Amniotic stem cell (primary cell): ENCODE data around the gene THAP12.
"Not testable (repeated sequence)": the region's sequence is repeated elsewhere in the genome, so short reads cannot be mapped to it uniquely, and the experiment has no call there.

Experiments used
- DNase-seq: peaks from one replicate; lab custom pipeline; 2025; lab: John Stamatoyannopoulos, UW

The THAP12 gene

DNA sequence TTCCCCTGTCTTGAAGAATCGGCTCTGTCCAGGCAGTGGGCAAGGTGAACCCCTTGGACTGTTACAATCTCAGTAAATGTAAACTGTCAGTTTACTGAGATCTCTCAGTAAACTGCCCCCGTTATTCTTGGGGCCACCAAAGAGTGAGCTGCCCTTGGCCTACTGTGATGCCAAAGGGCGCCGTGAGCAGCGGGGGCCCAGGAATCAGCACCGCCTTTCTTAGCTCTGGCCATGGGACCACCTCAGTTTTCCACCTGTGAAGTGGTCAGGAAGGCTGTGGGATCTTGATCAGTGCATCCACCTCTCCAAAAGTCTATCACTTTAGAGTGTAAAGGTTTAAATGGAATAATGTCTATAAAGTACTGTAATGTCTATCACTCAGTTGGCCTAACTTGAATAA, 57.1 kb downstream of the THAP12 start:
- no peak for DNase-seq

DNA sequence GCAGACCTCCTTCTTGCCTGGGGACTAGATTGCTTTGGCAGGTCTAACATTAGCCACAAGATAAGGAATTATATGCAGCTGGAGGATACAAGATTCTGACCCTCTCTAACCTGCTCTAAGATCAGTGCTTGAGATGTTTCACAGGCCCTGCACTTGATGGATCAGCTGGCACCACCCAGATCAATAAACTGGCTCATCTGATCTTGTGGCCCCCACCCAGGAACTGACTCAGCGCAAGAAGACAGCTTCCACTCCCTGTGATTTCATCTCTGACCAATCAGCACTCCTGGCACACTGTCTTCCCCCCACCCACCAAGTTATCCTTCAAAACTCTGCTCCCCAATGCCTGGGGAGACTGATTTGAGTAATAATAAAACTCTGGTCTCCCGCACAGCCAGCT, 57.6 kb downstream of the THAP12 start:
- not testable (repeated sequence) for DNase-seq

DNA sequence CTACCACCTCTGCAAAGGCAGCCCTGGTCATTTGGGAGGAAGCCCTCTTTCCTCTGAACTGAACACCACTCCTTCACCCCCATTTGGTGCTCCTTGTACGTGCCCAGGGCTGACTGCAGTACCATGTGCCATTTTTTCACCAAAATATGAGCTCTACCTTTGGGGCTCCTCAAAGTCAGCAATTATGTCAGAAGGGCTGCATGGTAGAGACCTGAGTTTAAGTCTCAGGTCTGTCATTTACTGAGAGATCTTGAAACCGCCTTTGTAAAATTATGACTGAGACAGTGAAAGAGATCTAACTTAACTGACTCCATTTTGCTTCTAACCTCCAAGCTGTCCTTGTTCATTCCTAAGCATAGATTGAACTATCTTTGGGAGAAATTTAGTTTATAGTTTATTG, 58.0 kb downstream of the THAP12 start:
- DNase-seq: no peak

DNA sequence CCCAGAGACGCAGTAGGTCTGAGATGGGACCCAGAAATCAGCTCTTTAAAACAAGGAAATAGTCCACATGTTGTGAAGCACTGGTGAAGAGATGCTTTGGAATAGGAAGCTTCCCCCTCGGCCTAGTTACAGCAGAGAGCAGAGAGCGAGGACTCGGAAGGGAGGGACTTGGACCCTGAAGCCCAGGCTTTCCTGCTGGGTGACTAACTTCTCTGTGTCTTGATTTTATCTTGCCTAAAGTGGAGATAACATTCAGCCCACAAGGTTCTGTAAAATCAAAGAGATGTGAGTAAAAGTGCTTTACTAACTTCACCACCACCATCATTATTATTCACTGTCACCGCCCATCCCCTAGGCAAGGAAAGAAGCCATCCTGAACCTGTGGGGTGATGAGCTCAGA, 58.4 kb downstream of the THAP12 start:
- DNase-seq: no peak

DNA sequence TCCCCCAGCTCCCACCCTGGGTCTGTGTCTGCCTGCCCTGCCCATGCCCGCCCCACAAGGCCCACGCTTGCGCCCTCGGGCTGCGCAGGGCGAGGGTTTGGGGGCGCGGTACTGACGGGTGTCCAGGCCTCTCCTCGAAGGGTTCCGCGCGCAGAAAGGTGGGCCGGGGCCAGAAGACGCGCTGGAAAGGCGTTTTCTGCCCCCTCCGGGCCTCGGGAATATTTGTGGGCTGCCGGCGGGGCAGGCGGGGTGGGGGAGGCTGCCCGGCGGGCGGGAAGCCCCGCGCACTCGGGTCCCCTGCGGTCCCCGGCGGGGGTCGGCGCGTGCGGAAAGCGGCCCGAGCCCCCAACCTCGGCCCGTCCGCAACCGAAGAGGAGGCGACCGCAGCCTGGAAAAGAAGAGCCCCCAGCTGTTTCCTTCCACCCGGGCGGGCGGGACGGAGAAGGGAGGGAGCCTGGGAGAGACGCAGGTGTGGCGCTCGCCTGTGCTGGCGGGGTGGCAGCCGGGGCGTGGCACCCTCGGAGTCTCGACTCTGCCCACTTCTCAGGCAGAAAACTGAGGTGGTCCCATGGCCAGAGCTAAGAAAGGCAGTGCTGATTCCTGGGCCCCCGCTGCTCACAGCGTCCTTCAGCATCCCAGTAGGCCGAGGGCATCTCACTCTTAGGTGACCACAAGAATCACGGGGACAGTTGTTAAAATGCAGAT, 59.0 kb downstream of the THAP12 start:
- no peak for DNase-seq

DNA sequence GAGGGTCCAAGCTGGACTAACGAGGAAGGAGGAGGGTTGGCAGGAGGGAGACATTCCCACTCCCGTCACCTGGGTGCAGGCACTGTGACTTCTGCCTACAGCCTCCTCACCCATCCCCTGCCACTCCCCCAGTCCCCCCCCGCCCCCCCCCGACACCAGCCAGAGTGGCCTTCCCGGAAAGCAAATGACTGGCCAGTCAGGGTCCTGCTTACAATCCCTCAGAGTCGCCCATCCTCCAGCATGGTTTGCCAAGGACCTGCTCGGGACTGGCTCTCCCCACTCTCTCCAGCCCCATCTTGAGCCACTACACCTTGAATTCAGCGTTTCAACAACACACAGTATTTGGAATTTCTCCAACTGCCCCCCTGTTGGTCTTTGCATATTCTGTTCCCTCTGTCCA, 59.6 kb downstream of the THAP12 start:
- no peak for DNase-seq

DNA sequence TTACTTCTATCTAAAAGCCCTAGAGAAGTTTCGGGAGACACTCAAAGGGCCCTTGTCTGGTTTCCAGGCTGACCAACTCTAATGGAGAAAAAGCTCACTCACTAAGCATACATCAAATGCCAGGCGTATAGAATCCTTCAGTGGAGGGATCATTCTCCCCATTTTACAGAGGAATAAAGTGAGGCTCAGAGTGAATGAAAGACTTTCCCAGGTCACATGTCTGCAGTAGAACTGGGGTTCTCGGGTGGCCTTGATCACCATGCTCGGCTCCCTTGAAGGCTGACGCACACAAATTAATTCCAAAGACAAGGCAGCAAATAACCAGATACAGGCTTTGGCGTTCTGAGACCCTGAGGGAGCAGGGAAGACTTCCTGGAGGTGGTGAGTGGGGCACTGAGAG, 60.0 kb downstream of the THAP12 start:
- DNase-seq: no peak

DNA sequence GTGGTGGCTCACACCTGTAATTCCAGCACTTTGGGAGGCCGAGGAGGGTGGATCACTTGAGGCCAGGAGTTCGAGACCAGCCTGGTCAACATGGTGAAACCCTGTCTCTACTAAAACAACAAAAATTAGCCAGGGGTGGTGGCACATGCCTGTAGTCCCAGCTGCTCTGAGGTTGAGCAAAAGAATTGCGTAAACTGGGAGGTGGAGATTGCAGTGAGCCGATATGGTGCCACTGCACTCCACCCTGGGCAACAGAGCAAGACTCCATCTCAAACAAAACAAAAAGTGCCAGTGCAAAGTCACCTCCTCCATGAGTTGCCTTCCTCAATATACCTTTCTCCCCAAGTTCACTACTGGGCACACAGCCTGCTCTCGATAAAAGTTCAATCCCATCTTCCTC, 61.1 kb downstream of the THAP12 start:
- DNase-seq: not testable (repeated sequence)

DNA sequence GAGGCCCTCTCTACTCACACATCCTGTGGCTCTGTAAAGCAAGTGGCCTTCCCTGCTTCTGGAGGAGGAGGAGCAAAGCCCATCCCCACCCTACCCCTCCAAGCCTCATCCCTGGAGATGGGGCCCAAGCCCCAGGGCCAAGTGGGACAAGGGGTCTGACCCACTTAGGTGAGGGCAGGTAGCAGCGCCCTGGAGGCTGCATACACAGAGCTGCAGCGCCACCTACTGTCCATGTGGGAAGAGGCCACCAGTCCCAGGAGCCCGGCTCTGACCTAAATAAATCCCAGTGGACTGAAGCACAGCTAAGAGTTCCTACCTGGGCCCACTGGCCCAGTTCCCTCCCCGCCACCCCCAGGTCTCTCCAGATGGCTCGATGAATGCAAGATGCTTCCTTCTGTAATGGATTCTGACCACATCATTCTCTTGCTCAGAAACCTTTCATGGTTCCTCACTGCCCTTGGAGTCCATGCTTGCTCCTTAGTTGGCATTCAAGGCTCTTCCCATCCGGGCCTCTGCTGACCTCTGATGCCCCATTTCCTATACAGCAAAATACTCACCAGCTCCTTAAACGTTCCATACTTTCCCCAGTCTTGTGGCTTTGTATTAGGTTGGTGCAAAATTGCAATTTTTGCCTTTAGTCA, 62.1 kb downstream of the THAP12 start:
- DNase-seq: peak; percentile 64

DNA sequence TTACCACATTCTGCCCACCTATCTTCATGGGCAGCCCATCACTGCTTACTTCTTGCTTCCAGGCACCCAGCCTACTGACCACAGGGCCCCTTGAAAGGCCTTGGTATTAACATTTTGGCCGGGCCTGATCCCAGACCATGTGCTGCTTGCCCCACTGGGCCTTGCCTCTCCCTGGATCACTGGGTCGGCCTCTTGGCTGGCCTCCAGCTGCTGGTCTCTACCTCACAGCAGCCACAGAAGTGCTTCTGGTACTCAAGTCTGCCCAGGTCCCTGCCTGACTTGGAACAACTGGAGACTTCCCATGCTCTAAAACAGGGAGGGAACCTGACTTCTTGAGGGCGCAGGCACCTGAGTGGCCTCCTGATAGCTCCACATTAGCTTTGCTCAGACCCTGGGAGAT, 63.6 kb downstream of the THAP12 start:
- DNase-seq: no peak

DNA sequence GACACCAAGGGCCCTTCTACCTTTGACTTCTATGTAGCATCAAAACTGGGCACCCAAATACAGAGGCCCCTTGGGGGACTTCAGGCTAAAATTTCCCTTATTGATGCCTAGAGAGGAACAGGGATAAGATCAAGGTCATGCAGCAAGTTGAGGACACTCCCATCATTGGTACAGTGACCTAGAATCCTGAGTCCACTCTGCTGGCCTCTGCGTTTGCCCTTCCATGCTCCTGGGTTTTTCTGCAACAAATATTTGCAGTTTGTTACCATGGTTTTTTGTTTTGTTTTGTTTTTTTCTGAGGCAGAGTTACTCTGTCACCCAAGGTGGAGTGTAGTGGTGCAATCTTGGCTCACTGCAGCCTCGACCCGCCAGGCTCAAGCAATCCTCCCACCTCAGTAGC, 64.2 kb downstream of the THAP12 start:
- no peak for DNase-seq

DNA sequence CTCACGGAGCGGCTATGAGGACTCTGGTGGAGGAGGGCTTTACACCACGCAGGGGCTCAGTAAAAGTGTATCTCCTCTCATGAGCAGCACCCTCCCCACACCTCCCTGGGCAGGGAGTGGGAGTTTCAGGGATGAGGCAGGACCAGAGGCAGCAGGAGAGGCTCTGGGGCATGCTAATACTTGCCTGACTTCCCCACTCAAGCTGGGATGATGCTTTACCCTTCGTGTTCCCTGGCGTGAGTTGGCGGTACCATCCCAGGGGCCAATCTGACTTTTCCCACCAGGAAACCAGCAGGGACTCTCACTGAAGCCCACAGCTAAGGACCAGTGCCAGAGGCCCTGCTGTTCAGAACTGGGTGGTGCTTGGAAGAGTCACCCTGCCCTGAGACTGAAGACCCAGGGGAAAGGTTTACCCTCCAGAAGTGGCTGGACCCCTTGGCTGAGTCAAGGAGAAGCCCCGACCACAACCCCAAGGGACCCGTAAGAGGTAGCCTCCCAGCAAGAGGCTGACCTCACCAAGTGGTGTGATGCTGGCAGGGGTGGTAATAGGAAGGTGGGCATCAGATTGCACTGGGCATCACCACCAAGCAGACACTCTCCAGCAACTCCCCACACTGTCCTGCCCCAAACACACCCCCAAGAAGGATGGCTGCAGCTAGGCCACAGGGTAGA, 65.6 kb downstream of the THAP12 start:
- no peak for DNase-seq

DNA sequence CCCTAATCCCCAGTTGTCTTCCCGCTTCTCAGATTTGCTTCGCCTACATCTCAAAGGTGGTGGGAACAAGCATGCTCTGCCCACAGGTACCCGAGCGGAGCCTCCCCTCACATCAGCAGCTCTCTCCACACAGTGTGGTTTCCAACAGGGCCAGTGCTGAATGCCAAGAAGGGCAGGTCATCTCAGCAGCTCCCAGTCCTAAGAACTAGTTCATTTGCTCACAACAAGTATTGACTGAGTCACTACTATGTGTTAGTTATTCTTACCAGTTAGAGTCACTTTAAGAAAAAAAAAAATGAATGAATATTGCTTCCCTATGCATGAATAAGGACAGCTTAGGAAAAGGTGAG, 66.2 kb downstream of the THAP12 start:
- no peak for DNase-seq

DNA sequence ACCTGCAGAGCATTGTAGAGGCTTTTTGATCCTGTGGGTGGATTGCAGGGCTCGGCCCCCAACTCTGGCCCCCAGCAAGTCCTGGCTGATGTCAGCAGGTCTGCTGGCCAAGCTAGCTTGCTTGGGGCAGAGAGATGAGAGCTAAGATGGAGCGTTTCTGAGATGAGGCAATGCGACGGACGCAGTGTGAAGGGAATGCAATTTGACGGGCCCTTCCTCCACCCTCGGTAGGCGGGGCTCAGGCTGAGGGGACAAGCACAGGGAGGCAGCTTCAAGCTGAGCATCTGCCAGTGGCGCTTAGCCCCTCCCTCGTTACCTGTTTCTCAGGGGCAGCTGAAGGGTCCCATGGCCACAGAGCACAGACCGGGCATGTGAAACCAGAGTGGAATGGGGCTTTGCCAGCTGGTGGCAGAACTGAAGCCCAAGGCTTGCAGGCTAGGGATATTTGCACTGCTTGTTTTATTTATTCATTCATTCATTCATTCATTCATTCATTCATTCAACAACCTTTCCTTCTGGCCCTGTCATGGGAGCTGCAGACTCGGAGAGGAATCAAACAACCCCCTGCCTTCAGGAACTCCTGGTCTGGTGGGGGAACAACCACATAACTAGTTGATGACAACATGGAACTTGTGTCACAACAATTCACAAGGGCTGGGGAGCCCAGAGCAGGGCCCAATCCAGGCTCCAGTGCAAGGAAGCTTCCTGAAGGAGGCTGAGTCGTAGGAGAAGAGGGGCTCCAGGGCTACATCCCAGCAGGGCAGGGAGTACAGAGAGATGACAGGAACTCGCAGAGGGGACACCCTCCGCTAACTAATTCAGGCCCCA, 66.8 kb downstream of the THAP12 start:
- DNase-seq: no peak

DNA sequence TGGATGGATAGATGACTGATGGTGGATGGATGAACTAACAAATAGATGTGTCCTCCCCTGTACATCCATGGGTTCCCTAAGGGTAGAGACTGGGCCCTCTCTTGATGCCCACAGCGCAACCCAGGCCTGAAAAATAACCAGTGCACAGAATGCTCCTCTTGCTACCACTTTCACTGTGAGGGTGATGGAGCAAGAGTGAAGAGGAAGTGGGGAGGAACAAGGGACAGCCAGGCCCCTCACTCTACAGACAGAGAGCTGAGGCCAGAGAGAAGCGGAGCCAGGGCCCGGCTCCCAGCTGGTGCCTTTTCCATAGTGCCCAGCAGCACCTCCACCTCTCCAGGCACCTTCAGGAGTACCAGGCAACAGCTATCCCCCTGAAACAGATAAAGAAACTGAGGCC, 67.7 kb downstream of the THAP12 start:
- no peak for DNase-seq

DNA sequence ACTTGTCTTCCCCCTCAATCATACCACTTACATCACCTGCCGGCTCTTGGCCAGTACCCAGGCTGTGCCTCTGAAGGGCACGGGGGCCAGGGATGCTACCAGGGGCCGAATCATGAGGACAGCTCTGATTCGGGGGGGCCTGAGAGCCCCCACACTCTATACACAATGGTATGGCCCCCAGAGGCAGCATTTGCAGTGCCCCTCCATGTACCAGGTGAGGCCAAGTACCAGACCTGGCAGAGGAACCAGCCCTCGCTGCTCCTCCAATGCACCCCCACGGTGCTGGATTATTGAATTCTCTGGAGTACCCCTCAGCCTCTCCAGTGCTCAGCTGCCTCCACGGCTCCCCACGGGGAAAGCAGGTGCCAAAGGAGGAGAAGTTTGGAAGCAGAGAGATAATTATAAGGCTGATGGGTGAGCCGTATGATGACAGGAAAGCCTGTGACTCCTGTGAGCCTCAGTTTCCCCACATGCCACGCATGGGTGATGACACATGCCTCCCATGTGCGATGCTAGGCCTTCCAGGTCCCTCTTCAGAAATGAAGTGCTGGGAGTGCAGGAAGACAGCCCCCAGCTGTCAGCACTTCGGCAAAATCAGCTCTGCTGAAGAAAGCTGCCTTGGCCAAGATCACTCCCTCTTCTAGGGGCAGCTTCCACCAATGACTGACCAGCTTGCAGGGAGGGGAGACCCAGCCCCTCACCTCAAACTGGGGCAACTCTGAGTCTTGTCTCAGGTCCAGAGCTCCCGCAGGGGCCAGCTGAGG, 69.9 kb downstream of the THAP12 start:
- no peak for DNase-seq

DNA sequence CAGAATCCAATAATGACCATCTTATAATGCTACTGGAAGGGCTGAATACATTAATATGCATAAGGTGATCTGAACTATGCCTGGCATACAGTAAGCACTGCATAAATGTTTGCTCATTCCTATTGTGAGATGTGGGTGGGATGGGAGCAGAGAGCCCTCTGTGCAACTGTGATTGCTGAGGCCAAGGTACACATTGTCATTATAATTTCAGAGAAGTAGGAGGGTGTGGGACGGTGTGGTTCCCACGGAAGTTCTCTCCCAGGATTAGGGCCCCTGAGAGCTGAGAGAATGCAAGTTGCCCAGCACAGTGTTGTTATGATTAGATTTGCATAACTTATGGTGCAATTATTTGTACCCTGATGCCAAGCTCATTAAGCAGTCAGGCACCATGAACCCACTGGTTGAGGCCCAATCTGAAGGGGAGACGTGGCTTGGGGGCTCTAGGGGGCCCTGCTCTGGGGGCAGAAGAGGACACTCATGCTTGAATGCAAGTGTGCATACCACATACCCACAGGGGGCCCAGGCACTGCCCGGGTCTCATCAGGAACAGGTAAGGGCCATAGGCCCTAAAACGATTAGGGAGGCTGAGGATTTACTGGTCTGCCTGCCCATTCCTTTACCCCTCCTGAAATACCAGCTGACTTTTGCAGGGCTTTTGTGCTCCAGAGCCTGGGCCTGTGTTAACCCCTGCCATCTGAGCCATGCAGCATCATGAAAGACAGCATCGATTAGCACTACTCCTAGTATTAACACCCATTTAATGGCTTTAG, 72.8 kb downstream of the THAP12 start:
- DNase-seq: no peak

DNA sequence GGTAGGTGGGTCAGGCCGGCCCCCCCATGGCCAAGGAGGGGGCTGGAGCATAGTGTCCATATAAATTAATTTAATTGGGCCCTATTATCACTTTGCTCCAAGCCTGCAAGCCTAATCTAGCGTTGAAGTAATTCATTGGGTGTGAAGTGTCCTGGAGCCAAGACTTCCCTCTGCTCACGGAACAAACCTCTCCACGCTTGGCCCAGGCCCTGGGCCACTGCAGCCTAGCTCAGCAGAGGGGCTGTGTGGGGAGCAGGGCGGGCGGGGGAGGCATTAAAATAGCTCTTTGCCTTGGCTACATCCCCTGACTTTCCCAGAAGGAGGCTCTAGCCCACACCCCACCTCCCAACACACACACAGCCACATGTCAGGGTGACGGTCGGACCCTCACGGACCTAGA, 73.5 kb downstream of the THAP12 start:
- no peak for DNase-seq

DNA sequence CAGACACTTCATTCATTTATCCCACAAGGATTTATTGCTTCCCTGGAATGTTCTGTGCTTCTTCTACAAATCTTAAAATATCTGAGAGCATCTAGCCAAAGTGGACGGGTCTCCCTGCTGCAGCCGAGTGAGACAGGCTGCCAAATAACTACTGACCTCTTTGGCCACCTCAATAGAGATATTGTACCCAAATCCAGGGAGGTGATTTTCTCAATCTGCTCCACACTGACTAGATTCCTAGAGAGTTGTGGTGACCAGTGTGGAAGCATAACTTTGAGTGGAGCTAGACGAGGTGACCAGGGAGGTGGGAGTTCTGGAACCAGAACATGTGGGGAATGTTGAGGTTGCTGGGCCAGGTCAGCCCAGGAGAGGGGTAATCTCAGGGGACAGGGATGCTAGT, 77.5 kb downstream of the THAP12 start:
- no peak for DNase-seq

DNA sequence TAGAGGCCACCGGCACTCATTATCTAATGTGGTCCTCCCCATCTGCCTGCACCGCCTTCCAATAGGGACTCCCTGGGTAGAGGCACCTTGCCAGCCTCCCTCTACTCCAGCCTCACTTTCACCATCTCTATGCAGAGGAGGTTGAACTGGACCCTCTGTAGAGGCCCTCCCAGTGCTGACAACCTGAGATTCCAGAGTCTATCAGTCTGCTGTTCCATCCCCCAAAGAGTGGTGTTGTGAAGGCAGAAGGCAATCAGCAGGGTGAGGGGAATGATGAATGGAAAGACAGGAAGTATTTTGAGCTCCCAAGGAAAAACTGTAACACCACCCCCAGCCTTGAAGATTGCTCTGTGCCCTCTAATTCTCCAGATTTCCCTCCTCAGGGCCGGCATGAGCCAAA, 77.9 kb downstream of the THAP12 start:
- no peak for DNase-seq
